ENCODE data around the gene LOXL3. TPM values are rescaled to one million over a fixed set of nuclear protein-coding genes. Genes with fewer than 3 reads are reported as not detected.

The LOXL3 gene
- total RNA-seq, 2 donors from 2014 or later = 6.1 to 11.8 TPM

Other genes starting within 250 kb of the LOXL3 start
- 1 to 10 TPM; 3.9 to 5.3 TPM for gene SLC4A5, start 210.5 kb downstream of the LOXL3 start, total RNA-seq
- gene DCTN1, start 173.6 kb downstream of the LOXL3 start, total RNA-seq = 100 to 1,000 TPM; 165 to 167 TPM
- 1 to 10 TPM; 2.3 to 2.7 TPM for gene C2orf81, start 132.3 kb downstream of the LOXL3 start, total RNA-seq
- 1 to 10 TPM; 7.9 to 9.4 TPM for gene WDR54, start 132.2 kb downstream of the LOXL3 start, total RNA-seq
- 10 to 100 TPM; 10.6 to 16.8 TPM for gene RTKN, start 112.0 kb downstream of the LOXL3 start, total RNA-seq
- 10 to 100 TPM; 20.5 TPM for gene INO80B, start 98.9 kb downstream of the LOXL3 start, total RNA-seq
- 10 to 100 TPM; 28.2 to 40.5 TPM for gene WBP1, start 95.5 kb downstream of the LOXL3 start, total RNA-seq
- 10 to 100 TPM; 25.1 to 30.2 TPM for gene MOGS, start 88.6 kb downstream of the LOXL3 start, total RNA-seq
- gene MRPL53, start 81.3 kb downstream of the LOXL3 start, total RNA-seq = 10 to 100 TPM; 47.1 to 53.2 TPM
- gene CCDC142, start 70.9 kb downstream of the LOXL3 start, total RNA-seq = 10 to 100 TPM in 1 of 2 donors, 1 to 10 TPM in 1; 9.9 to 11.2 TPM
- gene TTC31, start 70.9 kb downstream of the LOXL3 start, total RNA-seq = 10 to 100 TPM; 13.2 to 15.0 TPM
- gene LBX2, start 54.3 kb downstream of the LOXL3 start, total RNA-seq = 1 to 10 TPM in 1 of 2 donors, not detected in 1; 1.5 TPM
- gene PCGF1, start 46.2 kb downstream of the LOXL3 start, total RNA-seq = 10 to 100 TPM; 21.6 to 23.6 TPM
- gene TLX2, start 39.5 kb downstream of the LOXL3 start, total RNA-seq = not detected
- gene DQX1, start 27.7 kb downstream of the LOXL3 start, total RNA-seq = not detected
- 10 to 100 TPM; 64.4 to 67.0 TPM for gene AUP1, start 24.2 kb downstream of the LOXL3 start, total RNA-seq
- 10 to 100 TPM; 22.4 to 30.4 TPM for gene HTRA2, start 24.0 kb downstream of the LOXL3 start, total RNA-seq
- gene DOK1, start 778 bp upstream of the LOXL3 start, total RNA-seq = 10 to 100 TPM; 11.0 to 12.2 TPM
- gene M1AP, start 94.4 kb upstream of the LOXL3 start, total RNA-seq = under 1 TPM in 1 of 2 donors, not detected in 1; 0.19 TPM
- gene SEMA4F, start 100.3 kb upstream of the LOXL3 start, total RNA-seq = 1 to 10 TPM; 3.2 to 3.9 TPM

Data from posterior vena cava (tissue), 2 donors.